GM19397 (cell line): Measurements from ENCODE around the gene CISH.
A peak's percentile ranks its signal among the peaks of the same experiment; 100 is the strongest.

Experiments used
- ATAC-seq: cut with Tn5 transposase; IDR thresholded peaks from one replicate; pipeline ENCODE4 v1.9.1; 2021; ENCODE audit warnings: mild to moderate bottlenecking, moderate library complexity; ENCODE audit not compliant: unreplicated experiment

Gene CISH

DNA sequence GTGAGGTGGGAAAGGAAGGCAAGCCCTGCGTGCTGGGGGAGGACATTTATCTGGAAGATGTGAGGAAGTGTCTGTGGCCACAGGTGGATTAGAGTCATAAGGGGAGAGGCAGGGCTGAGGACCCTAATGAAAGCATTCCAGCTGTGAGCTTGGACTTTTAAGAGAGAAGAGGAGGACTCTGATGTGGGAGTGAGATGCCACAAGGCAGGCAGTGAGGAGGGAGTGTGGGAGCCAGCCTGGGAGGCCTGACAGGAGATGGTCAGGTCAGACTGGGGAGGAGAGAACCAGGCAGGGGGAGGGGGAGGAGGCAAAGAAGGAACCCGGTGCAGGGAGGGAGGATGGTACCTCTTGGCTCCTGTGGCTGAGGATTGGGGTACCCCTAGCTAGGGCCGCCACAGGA lies 26.4 kb upstream of the CISH start:
- ATAC-seq = no peak

DNA sequence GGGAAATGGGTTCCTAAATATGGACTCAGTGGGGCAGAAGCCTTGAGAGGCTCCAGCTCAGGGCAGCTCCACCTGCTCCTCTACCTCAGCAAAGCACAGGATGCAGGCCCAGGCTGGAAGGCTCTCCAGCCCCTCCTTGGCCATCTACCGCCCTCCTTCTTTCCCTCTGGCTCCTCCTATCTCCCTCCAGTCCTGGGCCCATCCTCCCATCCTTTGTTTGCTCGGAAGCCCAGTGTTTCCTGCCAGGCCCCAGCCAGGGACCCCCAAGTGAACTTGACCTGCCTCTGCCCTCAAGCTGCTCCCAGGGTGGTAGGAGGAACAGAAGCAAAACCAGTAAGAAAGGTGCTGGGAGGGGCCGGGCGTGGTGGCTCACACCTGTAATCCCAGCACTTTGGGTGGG lies 25.4 kb upstream of the CISH start:
- ATAC-seq = no peak

DNA sequence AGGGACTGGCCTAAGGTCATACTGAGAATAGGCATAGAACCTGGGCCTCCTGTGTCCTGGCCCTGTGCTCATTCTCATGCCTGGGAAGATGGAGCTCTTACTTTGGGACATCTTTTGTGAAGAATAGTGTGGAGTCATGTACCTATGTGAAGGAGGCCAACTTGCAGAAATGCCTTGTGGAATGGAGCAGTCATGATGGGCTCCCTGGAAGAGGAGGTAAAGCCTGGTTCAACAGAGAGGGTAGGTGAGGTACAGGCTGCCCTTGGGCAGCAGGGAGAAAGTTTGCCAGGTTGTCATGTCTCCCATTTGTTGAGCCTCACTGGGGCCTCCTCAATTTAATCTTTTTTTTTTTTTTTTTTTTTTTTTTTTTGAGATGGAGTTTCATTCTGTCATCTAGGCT lies 23.5 kb upstream of the CISH start:
- no peak for ATAC-seq

DNA sequence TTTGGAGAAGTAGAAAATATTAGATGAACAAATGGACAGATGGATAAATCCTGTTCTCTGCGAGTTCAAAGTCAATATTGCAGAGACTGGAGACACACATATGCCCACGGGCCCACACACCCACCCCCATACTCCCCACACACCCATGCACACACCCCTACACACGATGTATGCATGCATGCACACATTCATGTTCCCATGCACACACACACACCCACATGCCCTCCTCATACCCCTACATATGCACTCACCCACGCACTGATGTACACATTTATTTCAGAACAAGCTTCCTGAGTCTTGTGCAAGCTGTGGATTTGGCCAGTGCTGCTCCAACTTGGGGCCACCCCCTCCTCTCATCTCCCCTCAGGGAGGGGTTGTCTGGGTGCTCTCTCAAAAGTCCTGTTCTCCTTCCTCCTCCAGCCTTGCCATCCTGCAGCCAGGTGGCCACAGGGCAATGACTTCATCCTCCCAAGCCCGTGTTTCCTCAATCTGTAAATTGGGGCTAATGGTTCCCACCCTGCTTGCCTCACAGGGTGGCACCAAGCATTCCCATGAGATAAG lies 21.7 kb upstream of the CISH start:
- no peak for ATAC-seq

DNA sequence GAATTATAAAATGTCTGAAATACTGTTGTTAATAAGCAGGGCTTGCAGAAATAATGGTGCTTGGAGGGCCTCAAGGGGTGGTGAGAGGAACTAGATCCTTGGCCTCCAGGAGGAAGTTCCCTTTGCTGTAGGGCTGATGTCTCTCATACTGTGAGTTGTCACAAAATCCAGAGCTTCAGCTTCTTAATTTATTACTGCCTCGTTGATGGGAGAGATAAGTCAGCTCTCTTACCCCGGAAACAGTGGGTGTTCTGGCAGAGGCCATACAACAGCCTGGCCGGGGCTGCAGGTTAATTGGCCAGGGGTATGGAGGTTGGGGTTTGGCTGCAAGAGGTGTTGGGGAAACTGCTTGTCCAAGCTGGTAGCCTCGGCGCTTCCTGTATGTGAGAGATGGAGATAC lies 20.9 kb upstream of the CISH start:
- no peak for ATAC-seq

DNA sequence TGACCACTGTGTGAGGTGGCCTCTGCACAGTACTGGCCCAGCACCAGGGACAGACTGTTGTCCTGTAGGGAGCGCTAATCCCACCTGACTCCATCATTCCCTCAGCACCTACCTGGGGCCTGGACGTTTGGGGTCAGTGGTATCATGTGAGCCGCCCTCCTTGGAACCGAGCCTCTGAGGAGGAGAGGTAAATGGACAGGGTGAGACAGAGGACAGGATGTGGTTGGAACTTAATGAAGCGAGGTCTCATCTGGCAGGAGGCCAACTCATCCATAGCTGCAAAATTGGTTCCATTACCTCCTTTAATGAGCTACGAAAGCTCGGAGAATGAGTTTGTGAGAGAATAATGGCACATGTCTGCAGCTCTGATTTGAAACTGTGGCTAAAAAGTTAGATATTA lies 19.3 kb upstream of the CISH start:
- ATAC-seq = no peak

DNA sequence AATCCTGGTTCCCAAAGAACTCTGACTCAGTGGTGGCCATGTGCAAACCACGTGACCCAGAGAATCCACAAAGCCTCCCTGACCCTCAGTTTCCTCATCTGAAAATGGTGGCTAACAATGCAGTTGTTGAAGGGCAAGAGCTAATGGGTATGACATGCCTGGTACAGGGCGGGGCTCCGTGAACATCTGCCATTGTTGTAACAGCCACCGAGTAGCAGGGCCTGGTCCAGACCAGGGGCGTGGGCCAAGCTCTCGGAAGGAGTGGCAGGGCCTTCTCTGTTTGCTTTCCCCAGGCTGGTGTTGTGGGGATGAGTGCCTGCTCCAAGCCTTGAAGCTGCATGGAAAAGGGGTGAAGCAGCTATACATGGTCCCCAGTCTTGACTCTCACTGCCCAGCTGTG lies 18.8 kb upstream of the CISH start:
- ATAC-seq = no peak

DNA sequence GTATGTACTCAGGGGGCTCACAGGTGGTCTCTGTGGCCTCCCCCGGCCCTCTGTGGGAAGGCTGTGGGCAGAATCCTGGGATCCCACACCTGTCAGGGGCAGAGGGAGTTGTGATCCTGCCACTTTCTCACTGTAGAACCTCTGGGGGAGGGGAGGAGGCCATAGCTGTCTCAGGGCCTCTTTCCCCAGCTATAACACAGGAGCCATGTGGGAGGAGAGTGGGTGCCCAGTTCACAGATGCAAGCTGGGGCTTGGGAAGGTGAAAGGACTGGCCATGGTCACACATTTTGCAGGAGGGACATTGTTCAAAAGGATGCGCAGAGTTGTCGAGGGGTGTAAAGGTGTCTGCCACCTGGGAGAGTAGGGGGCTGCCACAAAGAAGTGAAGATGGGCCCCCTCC lies 17.0 kb upstream of the CISH start:
- no peak for ATAC-seq

DNA sequence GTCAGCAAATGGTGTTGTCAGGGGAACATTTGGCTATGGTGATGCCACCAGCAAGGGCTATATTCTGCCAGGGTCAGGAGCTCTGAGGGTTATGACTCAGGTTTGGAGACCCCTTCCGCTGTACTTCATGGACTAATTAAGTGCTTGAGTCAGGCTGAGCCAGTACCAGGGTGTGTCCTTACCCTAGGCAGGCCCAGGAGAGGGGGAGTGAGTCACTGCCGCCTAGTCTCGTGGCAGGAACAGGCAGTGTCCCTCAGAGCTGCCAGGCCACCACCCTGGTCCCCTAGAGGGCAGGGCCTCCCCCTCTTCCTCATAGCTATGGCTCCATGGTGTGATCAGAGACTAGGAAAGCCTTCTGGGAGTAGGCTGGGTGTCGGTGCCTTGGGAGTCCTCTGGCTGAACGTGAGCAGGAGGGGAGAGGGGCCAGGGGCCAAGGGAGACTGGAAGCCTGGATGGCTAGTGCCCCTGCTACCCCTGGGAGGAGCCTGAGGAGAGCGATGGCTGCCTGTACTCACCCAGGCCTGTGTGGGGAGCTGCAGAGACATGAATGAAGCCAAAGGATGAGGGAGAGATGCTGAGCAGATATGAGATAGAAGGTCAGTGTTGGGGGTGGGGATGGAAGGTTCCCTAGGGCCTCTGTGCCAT lies 16.0 kb upstream of the CISH start:
- no peak for ATAC-seq

DNA sequence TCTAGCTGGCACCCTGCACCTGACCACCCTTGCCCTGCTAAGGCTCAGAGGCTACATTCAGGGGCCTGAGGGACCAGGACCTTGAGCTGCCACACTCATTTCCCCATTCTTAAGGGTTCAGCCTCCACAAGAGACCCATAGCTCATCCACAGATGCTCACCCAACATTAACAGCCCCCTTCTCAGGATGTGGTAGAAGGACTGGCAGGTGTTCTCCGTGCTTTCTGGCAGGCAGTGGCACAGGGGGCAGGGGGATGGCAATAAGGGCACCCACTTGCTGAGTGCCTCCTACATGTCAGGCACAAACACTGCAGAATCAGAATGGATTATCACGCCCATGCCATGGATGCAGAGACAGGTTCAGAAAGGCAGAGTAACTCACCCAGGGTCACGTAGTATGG lies 14.8 kb upstream of the CISH start:
- no peak for ATAC-seq

DNA sequence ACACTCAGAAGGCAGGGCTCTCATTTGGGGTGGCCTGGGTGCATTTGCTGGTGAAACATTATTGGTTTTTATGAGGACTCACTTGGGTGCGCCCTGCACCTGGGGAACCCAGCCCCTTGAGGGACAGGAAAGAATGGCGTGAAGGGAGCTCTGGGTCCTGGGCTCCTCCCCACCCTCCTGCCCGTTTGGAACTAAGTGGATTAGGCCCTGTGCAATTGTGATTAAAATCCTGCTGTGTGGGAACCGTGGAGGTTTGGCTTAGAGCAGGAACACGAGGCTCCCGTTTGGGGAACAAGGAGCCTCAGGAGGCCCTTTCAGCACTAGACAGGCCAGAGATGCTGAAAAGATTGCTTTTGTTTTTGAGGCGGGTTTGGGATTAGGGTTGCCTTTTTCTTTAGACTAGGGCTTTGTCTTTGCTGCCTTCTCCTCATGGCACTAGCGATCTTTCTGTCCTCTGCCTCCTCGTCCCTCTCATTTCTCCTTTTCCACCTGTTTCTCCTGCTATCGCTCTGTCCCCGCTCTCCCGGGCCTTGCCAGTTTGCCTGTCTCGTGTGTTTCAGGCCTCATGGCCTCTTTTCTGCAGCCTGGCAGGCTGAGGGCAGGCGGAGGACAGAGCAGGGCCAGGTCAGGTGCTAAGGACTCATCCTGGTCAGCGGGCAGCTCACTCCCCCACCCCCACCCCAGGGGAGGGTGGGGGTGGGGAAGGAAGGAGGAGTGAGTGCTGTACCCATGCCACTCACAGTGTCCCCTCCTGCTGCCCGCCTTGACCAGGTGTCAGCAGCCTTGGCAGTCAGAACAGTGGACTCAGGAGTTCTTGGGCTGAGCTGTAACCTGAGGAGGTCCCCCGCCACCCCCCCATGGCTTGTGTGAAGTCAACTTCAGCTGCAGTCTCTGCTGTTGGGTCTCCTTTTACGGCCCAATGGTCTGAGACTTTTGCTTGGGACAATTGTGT lies 13.9 kb upstream of the CISH start:
- no peak for ATAC-seq

DNA sequence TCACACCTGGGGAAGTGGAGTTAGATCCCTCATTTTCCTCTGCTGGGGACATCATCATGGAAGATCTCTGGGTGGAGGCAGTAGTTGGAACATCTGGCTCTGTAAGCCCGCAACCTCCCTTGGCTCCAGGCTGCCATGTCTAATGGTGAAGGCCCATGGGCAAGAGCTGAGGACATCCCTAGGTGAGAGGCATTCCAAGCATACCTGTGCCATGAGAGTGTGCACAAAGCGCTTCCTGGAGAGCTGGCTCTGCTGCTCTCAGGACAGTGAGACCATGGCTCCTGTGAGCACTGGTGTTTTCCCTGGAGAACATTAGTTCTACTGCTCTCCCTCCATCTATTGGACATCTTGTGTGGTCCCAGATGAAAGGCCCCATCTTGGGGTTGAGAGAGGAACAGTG lies 13.1 kb upstream of the CISH start:
- no peak for ATAC-seq

DNA sequence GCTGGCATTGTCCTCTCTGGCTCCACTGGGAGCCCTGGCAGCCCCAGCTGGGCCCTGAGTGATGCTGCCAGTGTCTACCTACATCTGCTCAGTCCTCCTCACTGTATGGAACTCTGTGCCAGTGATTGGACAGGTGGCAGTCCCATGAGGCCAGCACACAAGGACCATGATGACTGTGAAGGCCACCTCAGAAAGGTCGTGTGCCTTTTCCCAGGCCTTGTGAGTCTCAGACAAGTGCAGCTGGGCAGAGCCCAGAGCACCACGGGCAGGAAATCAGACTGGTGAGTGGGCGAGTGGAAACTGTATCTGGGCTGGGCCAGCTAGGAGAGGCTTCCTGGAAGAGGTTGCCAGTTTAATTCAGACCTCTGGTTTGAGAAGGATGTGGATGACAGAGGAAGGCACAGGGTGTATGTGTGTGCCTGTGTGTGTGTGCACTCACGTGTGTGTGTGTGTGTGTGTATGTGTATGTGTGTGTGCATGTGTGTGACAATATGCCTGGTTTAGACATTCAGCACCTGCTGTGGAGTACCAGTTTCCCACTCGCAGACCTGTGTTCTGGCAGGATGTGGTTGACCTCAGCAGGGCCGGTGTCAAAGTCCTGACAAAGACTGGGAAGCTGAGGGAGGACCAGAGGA lies 12.4 kb upstream of the CISH start:
- ATAC-seq = peak; percentile 42

DNA sequence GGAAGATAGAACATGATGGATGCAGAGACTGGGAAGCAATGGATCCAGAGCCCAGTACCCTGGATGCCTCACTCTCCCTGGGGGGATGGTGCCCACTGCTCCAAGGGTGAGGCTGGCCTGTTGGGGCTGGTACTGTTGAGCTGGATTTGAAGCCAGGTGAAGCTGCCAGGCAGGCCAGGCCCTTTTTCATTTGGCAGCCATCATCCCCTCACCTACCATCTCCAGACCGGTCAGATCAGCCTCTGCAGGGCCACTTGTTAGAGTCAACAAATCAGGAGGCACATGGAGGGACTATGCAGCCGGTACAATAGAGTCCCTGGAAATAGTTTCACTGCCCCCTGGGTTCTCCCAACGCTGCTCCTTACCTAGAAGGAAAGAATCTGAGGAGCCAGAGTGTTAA lies 11.3 kb upstream of the CISH start:
- ATAC-seq = no peak

DNA sequence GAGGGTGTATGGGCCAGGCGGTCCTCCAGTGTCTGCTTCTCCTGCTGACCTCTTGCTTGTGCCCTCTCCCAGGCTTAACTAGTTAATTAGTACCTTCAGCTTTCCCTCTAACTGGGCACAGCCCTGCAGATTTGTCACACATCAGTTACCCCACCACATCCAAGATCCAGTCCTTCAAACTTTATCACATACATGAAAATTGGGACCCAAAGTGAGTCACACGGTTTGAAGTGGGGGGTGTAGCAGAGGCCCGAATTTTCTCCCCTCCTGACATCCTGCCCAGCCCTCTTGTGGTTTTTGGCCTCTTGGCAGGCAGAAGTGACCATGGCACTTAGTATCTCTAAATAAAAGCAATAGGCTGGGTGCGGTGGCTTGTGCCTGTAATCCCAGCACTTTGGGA lies 9.2 kb upstream of the CISH start:
- ATAC-seq = no peak

DNA sequence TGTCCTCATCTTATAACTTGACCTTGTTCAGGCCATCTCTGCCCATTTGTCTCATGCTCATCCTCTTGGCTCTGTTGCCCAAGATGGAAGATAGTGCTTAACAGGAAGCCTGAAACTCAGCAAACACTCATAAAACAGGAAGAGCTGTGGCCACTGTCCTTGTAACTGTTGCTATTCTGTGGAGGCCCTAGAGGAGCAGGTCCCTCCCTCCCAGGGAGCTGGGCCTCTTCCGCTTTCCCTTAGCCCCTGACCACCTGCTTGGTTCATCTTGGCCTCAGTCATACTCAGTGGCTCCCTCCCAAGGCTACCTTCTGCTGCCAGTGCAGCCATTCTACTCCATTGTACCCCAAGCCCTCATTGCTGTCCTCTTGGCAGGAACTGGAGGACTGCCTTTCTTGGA lies 8.8 kb upstream of the CISH start:
- ATAC-seq = no peak

DNA sequence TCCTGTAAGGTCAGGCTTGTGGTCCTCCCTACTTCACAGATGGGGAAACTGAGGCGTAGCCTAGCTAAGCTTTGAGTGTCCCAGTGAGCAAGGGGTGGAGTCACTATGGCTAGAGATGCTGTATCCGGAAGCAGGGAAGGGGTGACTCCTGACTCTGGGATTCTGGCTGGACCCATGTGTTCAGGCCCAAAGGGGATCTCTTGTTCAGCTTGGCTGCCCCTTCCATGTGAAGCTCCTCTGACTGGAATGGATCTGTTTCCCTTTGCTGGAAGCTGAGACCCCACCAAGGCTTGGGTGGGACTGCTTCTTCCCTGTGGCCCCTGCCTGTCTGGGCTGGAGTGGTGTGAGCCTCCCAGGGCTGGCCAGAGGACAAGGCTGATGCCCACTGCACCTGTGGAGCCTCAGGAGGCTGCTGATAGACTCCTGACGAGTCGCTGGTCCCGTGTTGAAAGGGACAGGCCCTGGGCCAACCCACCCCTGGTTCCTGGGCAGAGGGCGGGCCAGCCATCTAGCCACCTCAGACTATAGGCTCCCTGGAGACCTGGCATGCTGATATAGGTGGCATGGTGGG lies 6.4 kb upstream of the CISH start:
- no peak for ATAC-seq

DNA sequence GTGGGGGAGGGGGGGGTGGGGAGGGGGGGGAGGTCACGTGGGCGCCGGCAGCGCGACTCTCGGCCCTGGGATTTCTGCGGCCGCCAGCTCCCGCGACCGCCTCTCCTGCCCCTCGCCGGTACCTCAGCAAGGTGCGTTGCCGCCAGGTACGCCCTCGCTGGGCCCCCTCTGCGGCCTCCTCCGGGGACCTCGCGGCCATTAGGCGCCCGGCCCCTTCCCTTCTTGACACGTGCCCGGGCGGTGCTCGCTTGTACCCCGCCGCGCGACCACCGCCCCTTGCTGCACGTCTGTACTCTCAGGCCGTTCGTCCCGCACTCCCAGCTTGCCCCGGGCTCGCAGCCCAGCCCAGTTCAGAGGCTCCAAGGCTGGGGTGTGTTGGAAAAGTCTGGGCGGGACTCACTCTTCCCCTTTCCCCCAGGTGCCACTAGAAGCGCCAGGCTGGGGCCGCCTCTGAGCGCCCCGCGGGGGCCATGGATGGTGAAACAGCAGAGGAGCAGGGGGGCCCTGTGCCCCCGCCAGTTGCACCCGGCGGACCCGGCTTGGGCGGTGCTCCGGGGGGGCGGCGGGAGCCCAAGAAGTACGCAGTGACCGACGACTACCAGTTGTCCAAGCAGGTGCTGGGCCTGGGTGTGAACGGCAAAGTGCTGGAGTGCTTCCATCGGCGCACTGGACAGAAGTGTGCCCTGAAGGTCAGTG lies 5.7 kb upstream of the CISH start, which contains the start of gene MAPKAPK3:
Gene MAPKAPK3 (plus strand): TSS at position 56 of the 696 bp plus-strand sequence. CDS start 415 bp downstream, at position 471.
- ATAC-seq = peak; percentile 14

DNA sequence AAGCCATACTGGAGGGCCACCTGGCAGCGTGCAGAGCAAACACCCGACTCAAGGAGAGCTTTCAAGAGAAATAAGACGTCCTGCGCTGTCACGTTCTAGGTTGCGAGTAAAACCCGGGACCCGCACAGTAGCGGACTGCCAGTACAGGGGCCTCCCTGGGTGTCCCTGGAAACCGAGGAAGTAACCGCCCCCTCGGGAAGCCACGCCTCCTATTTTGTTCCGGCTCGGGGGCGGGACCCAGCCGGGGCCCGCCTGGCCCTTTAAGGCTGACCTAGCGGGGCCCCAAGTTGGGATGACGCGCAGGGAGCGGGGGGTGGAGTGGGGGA lies 5.2 kb upstream of the CISH start:
- ATAC-seq = peak; percentile 62

DNA sequence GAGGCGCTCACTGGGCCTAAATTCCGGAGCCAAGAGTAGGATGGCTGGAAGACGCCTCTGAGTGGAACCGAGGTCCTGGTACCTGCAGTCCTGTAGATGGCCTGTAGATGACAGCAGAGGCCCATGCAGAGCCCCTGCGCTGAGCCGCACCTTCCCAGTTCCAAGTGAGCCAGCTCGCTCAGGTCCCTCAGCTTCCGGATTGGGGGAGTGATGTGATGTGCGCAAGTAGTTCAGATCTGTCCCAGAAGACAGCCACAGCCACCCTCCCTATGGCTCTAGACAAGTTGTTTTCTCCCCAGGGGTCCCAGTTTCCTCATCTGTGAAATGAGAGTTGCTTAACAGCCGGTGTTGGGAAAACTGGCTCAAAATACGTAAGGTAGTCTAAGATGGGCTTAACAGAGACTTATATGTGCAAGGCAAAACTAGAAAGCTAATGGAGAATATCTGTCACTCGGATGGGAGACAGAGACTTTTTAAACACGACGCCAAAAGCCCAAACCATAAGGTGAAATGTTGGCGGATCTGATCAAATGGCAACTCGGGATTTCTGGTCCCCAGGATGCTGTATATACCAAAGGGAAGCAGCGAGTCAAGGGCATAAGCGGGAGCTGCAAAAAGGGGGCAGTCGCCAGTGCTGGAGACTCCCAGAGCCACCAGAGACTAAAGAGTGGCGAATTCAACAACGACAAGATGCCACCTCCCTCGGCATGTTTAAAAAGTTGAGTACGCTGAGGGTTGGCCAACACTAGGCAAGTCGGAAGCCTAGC lies 4.6 kb upstream of the CISH start:
- ATAC-seq = no peak
